ENCODE results near the gene CMIP.

DNA sequence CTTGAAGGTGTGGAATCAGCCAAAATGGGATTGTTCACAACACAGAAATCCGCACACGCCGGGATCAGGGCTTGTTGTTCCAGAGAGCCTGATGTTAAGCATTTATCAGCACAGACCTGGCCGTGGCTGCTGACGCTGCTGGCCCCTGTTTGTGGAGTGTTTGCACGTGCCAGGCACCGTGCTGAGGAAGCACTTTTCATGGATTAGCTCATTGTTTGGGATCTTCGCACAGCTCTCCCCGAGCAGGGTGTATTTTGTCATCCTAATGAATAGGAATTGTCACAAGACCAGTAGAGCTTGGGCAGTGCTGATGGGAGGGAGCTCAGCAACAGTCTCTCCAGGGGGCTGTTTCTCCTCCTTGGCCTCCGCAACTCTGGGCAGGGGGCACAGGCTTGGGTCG is 174.1 kb downstream of the CMIP start:
- TF ChIP-seq, protein P1, sequence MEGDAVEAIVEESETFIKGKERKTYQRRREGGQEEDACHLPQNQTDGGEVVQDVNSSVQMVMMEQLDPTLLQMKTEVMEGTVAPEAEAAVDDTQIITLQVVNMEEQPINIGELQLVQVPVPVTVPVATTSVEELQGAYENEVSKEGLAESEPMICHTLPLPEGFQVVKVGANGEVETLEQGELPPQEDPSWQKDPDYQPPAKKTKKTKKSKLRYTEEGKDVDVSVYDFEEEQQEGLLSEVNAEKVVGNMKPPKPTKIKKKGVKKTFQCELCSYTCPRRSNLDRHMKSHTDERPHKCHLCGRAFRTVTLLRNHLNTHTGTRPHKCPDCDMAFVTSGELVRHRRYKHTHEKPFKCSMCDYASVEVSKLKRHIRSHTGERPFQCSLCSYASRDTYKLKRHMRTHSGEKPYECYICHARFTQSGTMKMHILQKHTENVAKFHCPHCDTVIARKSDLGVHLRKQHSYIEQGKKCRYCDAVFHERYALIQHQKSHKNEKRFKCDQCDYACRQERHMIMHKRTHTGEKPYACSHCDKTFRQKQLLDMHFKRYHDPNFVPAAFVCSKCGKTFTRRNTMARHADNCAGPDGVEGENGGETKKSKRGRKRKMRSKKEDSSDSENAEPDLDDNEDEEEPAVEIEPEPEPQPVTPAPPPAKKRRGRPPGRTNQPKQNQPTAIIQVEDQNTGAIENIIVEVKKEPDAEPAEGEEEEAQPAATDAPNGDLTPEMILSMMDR (IDR thresholded peaks at IDR 0.05) = no peak
- no peak for TF ChIP-seq POLR2A (IDR thresholded peaks at IDR 0.05)
- no peak for TF ChIP-seq POLR2AphosphoS5 (IDR thresholded peaks at IDR 0.05)
- TF ChIP-seq EP300 (IDR thresholded peaks at IDR 0.05; ENCODE audit: low read depth) = no peak

Data from transverse colon (tissue), 4 donors.